GM21390 (cell line): ENCODE results near the gene RHNO1.

ENCODE experiments used
- ATAC-seq: cut with Tn5 transposase; IDR thresholded peaks from one replicate; pipeline ENCODE4 v1.9.1; 2021; ENCODE audit not compliant: unreplicated experiment

RHNO1 gene

GRCh38 chr12:2877047-2877952 is at the start of gene RHNO1, which contains the start of gene FOXM1:
TSS of gene RHNO1 (plus strand) at chr12:2877223. CDS start at chr12:2885367, 8,144 bp downstream.
TSS of gene FOXM1 (minus strand) at chr12:2877174. CDS start at chr12:2874478, 2,696 bp downstream.
- peak; percentile 75 for ATAC-seq

GRCh38 chr12:2829275-2829674 is 47.7 kb upstream of the RHNO1 start:
- ATAC-seq: no peak

- ATAC-seq: no peak
Observed at GRCh38 chr12:2832550-2833127, 44.4 kb upstream of the RHNO1 start.

- no peak for ATAC-seq
Observed at GRCh38 chr12:2833327-2833726, 43.7 kb upstream of the RHNO1 start.

GRCh38 chr12:2833810-2834209 is 43.2 kb upstream of the RHNO1 start:
- ATAC-seq: no peak

- ATAC-seq: no peak
Observed at GRCh38 chr12:2834581-2835491, 42.2 kb upstream of the RHNO1 start, which contains the start of gene NRIP2. TSS of gene NRIP2 (minus strand) at chr12:2835035. CDS start at chr12:2834983, 52 bp downstream.

- ATAC-seq: no peak
Observed at GRCh38 chr12:2835691-2836403, 41.2 kb upstream of the RHNO1 start.

- ATAC-seq: no peak
Observed at GRCh38 chr12:2836574-2836973, 40.4 kb upstream of the RHNO1 start.

- ATAC-seq: no peak
Observed at GRCh38 chr12:2841056-2841650, 35.9 kb upstream of the RHNO1 start.

GRCh38 chr12:2842948-2843347 is 34.1 kb upstream of the RHNO1 start:
- no peak for ATAC-seq

GRCh38 chr12:2844786-2845185 is 32.2 kb upstream of the RHNO1 start:
- ATAC-seq: no peak

- no peak for ATAC-seq
Observed at GRCh38 chr12:2845280-2845679, 31.7 kb upstream of the RHNO1 start.

- no peak for ATAC-seq
Observed at GRCh38 chr12:2851931-2852330, 25.1 kb upstream of the RHNO1 start.

- ATAC-seq: no peak
Observed at GRCh38 chr12:2853626-2854025, 23.4 kb upstream of the RHNO1 start.

GRCh38 chr12:2854669-2855453 is 22.2 kb upstream of the RHNO1 start:
- ATAC-seq: no peak

- no peak for ATAC-seq
Observed at GRCh38 chr12:2855546-2855945, 21.5 kb upstream of the RHNO1 start.

GRCh38 chr12:2856051-2856450 is 21.0 kb upstream of the RHNO1 start:
- ATAC-seq: no peak

- ATAC-seq: no peak
Observed at GRCh38 chr12:2857021-2857431, 20.0 kb upstream of the RHNO1 start, which contains the start of gene TEX52. TSS of gene TEX52 (minus strand) at chr12:2857039. CDS start at chr12:2857026, 13 bp downstream.

GRCh38 chr12:2857576-2857975 is 19.4 kb upstream of the RHNO1 start:
- ATAC-seq: no peak
